Measurements from ENCODE around the gene TPSAB1.

- TF ChIP-seq CTCF (conservative IDR thresholded peaks at IDR 0.05) (no peak), EZH2 (IDR thresholded peaks at IDR 0.05; ENCODE audit: low read depth) (no peak)
Measured at GRCh38 chr16:1283296-1283695, 42.8 kb downstream of the TPSAB1 start.

Data from PC-9 (cell line).